GM23338 (cell line): ENCODE measurements around the gene LYSMD1. TPM values are rescaled to one million over a fixed set of nuclear protein-coding genes. Genes with fewer than 3 reads are reported as not detected.

Experiments
- ATAC-seq: fragments of 200-7000 bp; cut with Tn5 transposase; 3 replicates; pipeline ENCODE4 v1.9.1; 2020
- DNase-seq: peaks from one replicate; pipeline ENCODE4 v3.0.0-alpha.2; 2015; ENCODE audit warnings: low spot score
- H2AFZ ChIP-seq: fragments of 200-600 bp; sonication (generic); 2 replicates; pipeline ENCODE4 v1.8.0; 2016; ENCODE audit warnings: antibody characterized with exemption, mild to moderate bottlenecking, moderate library complexity
- H3F3A ChIP-seq: fragments of 200-600 bp; sonication (generic); replicated peaks from 2 replicates; pipeline ENCODE4 v1.8.0; 2017; ENCODE audit warnings: antibody characterized with exemption, mixed run types, low read depth
- H3K27ac ChIP-seq: fragments of 200-600 bp; sonication (generic); 2 replicates; pipeline ENCODE4 v1.6.1; 2016; ENCODE audit warnings: low read depth
- H3K27me3 ChIP-seq: fragments of 200-600 bp; sonication (generic); 2 replicates; pipeline ENCODE4 v1.8.0; 2016; ENCODE audit warnings: mild to moderate bottlenecking, mixed run types, moderate library complexity; ENCODE audit not compliant: insufficient read depth
- H3K36me3 ChIP-seq: fragments of 200-600 bp; sonication (generic); 2 replicates; pipeline ENCODE4 v1.8.0; 2016; ENCODE audit warnings: mild to moderate bottlenecking; ENCODE audit not compliant: insufficient read depth
- H3K4me1 ChIP-seq: fragments of 200-600 bp; sonication (generic); 2 replicates; pipeline ENCODE4 v1.8.0; 2016; ENCODE audit warnings: mild to moderate bottlenecking, moderate library complexity; ENCODE audit not compliant: insufficient read depth
- H3K4me2 ChIP-seq: fragments of 200-600 bp; sonication (generic); 2 replicates; pipeline ENCODE4 v1.7.1; 2017; ENCODE audit warnings: mixed run types
- H3K4me3 ChIP-seq: fragments of 200-600 bp; sonication (generic); 2 replicates; pipeline ENCODE4 v1.6.1; 2016; ENCODE audit warnings: mixed run types
- H3K79me2 ChIP-seq: fragments of 200-600 bp; sonication (generic); replicated peaks from 2 replicates; pipeline ENCODE4 v1.8.0; 2017; ENCODE audit warnings: mild to moderate bottlenecking; ENCODE audit not compliant: insufficient read depth
- H3K9me2 ChIP-seq: fragments of 200-600 bp; sonication (generic); 2 replicates; pipeline ENCODE4 v1.8.0; 2017; ENCODE audit not compliant: insufficient read depth
- H4K20me1 ChIP-seq: fragments of 200-600 bp; sonication (generic); replicated peaks from 2 replicates; pipeline ENCODE4 v1.8.0; 2017; ENCODE audit warnings: mild to moderate bottlenecking; ENCODE audit not compliant: insufficient read depth
- H3K27ac Mint-ChIP-seq: 2 replicates; pipeline ENCODE4 v1.8.0; 2020; ENCODE audit warnings: inconsistent platforms, mild to moderate bottlenecking, moderate library complexity, mixed read lengths
- H3K27me3 Mint-ChIP-seq: 3 replicates; pipeline ENCODE4 v1.8.0; 2022; ENCODE audit warnings: low read depth, mild to moderate bottlenecking, moderate library complexity, mixed read lengths, inconsistent platforms; ENCODE audit not compliant: insufficient read depth, poor library complexity
- H3K36me3 Mint-ChIP-seq: 3 replicates; pipeline ENCODE4 v1.8.0; 2021; ENCODE audit warnings: low read depth, mild to moderate bottlenecking, inconsistent platforms, moderate library complexity, mixed read lengths
- H3K4me1 Mint-ChIP-seq: 3 replicates; pipeline ENCODE4 v1.8.0; 2020; ENCODE audit warnings: mild to moderate bottlenecking, inconsistent platforms, mixed read lengths
- H3K4me3 Mint-ChIP-seq: 3 replicates; pipeline ENCODE4 v1.8.0; 2021; ENCODE audit warnings: moderate library complexity, mild to moderate bottlenecking, inconsistent platforms, mixed read lengths
- H3K9me3 Mint-ChIP-seq: 3 replicates; pipeline ENCODE4 v1.8.0; 2020; ENCODE audit warnings: moderate library complexity, mild to moderate bottlenecking, inconsistent platforms, mixed read lengths
- CREB1 ChIP-seq: fragments of 250-450 bp; sonication (Bioruptor Pico); IDR thresholded peaks from 2 replicates; pipeline ENCODE4 v1.5.0; 2020; ENCODE audit warnings: low read depth, mild to moderate bottlenecking, moderate library complexity
- EZH2phosphoT487 ChIP-seq: fragments of 200-600 bp; sonication (generic); IDR thresholded peaks from one replicate; pipeline ENCODE4 v1.8.1; 2018; ENCODE audit warnings: antibody characterized with exemption; ENCODE audit not compliant: unreplicated experiment
- JUNB ChIP-seq: IDR thresholded peaks from one replicate; pipeline ENCODE4 v1.6.1; 2016; ENCODE audit warnings: antibody characterized with exemption; ENCODE audit not compliant: unreplicated experiment
- POLR2AphosphoS5 ChIP-seq: IDR thresholded peaks from 2 replicates; pipeline ENCODE4 v1.6.1; 2016; ENCODE audit warnings: antibody characterized with exemption, low read depth
- STAT1 ChIP-seq: IDR thresholded peaks from one replicate; pipeline ENCODE4 v1.6.1; 2016; ENCODE audit warnings: antibody characterized with exemption; ENCODE audit not compliant: unreplicated experiment
- ZNF331 ChIP-seq: fragments of 250-450 bp; sonication (Bioruptor Pico); IDR thresholded peaks from 2 replicates; pipeline ENCODE4 v1.5.0; 2020; ENCODE audit warnings: low read depth, mild to moderate bottlenecking, moderate library complexity
- polyA plus RNA-seq: library from polyadenylated mRNA; unstranded; fragments of >200 nt; fragmentation: Nextera tagmentation; extraction: Ambion mirVana; gene quantifications from 2 replicates; pipeline ENCODE4 v1.2.1, GENCODE V29; 2016
- total RNA-seq: library from RNA; depleted of rRNA; stranded (reverse); fragments of >200 nt; shearing (Covaris generic); gene quantifications from 2 replicates; pipeline ENCODE4 v1.2.3, GENCODE V29; 2014
- TF ChIP-seq, protein P1 (sequence below): IDR thresholded peaks from one replicate; pipeline ENCODE4 v1.6.1; 2018; ENCODE audit warnings: antibody characterized with exemption; ENCODE audit not compliant: unreplicated experiment
- TF ChIP-seq, protein P2 (sequence below): fragments of 250-450 bp; sonication (Bioruptor Pico); IDR thresholded peaks from 2 replicates; pipeline ENCODE4 v1.5.0; 2020; ENCODE audit warnings: mild to moderate bottlenecking, moderate library complexity
- TF ChIP-seq, protein P3 (sequence below): IDR thresholded peaks from 2 replicates; pipeline ENCODE4 v1.6.1; 2016; ENCODE audit warnings: antibody characterized with exemption
- TF ChIP-seq, protein P4 (sequence below), 2 experiments: fragments of 200-600 bp in 1 of 2; sonication (generic) in 1 of 2; conservative IDR thresholded peaks; 2 replicates each; pipeline versions ENCODE4 v1.5.1 to v1.6.1; 2016 to 2017; ENCODE audit warnings: antibody characterized with exemption in 2 of 2, low read depth in 2 of 2, mild to moderate bottlenecking in 2 of 2, moderate library complexity in 1 of 2

LYSMD1 gene
- total and polyA plus RNA-seq, 2 experiments from 2014 or later: 3.6 to 6.4 TPM

DNA sequence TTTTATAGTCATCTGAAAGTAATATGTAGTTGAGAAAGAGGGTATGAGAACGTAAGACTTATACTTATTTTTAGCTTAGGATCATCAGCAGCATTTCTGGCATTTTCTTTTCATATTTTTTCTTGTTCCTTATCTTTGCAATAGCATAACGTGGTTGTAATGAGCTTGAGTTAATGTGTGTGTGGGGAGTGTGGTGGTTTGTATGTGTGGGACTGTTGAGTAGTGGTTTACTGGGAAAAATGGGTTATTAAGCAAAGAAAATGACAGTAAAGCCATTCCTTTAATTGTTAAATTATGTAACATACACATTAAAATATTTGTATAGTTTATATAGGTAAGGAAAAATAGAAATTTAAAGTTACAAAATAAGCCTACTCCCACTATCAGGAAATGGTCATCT, 47.9 kb upstream of the LYSMD1 start:
- ATAC-seq (no peak), DNase-seq (no peak)
- Mint-ChIP-seq H3K27me3 (no peaks in the 10 kb centered on the region), H3K9me3 (no peaks in the 10 kb centered on the region), H3K36me3 (peaks cover 35% of the 10 kb centered on the region), H3K27ac (no peak overlapping the region), H3K4me1 (no peaks in the 10 kb centered on the region; the same call in 2 of the 3 replicates), H3K4me3 (no peak overlapping the region)
- no peak overlapping the region for H3K4me2 ChIP-seq
- no peak overlapping the region for H3K27ac ChIP-seq
- H3K9me2 ChIP-seq: no peaks in the 10 kb centered on the region
- H3K79me2 ChIP-seq: peaks cover 100% of the 10 kb centered on the region
- H3K36me3 ChIP-seq: peaks cover 11% of the 10 kb centered on the region; the same call in 1 of the 2 replicates
- no peak overlapping the region for H3K4me3 ChIP-seq
- H4K20me1 ChIP-seq: peaks cover 51% of the 10 kb centered on the region
- no peak overlapping the region for H2AFZ ChIP-seq
- H3F3A ChIP-seq: 0 out of 2 replicates have a peak, but pooled peaks cover 4% of the 10 kb centered on the region
- no peaks in the 10 kb centered on the region for H3K4me1 ChIP-seq
- no peaks in the 10 kb centered on the region for H3K27me3 ChIP-seq
- no peak for TF ChIP-seq JUNB
- no peak for TF ChIP-seq POLR2AphosphoS5
- TF ChIP-seq, protein P1, sequence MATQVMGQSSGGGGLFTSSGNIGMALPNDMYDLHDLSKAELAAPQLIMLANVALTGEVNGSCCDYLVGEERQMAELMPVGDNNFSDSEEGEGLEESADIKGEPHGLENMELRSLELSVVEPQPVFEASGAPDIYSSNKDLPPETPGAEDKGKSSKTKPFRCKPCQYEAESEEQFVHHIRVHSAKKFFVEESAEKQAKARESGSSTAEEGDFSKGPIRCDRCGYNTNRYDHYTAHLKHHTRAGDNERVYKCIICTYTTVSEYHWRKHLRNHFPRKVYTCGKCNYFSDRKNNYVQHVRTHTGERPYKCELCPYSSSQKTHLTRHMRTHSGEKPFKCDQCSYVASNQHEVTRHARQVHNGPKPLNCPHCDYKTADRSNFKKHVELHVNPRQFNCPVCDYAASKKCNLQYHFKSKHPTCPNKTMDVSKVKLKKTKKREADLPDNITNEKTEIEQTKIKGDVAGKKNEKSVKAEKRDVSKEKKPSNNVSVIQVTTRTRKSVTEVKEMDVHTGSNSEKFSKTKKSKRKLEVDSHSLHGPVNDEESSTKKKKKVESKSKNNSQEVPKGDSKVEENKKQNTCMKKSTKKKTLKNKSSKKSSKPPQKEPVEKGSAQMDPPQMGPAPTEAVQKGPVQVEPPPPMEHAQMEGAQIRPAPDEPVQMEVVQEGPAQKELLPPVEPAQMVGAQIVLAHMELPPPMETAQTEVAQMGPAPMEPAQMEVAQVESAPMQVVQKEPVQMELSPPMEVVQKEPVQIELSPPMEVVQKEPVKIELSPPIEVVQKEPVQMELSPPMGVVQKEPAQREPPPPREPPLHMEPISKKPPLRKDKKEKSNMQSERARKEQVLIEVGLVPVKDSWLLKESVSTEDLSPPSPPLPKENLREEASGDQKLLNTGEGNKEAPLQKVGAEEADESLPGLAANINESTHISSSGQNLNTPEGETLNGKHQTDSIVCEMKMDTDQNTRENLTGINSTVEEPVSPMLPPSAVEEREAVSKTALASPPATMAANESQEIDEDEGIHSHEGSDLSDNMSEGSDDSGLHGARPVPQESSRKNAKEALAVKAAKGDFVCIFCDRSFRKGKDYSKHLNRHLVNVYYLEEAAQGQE: no peak
- TF ChIP-seq, protein P2, sequence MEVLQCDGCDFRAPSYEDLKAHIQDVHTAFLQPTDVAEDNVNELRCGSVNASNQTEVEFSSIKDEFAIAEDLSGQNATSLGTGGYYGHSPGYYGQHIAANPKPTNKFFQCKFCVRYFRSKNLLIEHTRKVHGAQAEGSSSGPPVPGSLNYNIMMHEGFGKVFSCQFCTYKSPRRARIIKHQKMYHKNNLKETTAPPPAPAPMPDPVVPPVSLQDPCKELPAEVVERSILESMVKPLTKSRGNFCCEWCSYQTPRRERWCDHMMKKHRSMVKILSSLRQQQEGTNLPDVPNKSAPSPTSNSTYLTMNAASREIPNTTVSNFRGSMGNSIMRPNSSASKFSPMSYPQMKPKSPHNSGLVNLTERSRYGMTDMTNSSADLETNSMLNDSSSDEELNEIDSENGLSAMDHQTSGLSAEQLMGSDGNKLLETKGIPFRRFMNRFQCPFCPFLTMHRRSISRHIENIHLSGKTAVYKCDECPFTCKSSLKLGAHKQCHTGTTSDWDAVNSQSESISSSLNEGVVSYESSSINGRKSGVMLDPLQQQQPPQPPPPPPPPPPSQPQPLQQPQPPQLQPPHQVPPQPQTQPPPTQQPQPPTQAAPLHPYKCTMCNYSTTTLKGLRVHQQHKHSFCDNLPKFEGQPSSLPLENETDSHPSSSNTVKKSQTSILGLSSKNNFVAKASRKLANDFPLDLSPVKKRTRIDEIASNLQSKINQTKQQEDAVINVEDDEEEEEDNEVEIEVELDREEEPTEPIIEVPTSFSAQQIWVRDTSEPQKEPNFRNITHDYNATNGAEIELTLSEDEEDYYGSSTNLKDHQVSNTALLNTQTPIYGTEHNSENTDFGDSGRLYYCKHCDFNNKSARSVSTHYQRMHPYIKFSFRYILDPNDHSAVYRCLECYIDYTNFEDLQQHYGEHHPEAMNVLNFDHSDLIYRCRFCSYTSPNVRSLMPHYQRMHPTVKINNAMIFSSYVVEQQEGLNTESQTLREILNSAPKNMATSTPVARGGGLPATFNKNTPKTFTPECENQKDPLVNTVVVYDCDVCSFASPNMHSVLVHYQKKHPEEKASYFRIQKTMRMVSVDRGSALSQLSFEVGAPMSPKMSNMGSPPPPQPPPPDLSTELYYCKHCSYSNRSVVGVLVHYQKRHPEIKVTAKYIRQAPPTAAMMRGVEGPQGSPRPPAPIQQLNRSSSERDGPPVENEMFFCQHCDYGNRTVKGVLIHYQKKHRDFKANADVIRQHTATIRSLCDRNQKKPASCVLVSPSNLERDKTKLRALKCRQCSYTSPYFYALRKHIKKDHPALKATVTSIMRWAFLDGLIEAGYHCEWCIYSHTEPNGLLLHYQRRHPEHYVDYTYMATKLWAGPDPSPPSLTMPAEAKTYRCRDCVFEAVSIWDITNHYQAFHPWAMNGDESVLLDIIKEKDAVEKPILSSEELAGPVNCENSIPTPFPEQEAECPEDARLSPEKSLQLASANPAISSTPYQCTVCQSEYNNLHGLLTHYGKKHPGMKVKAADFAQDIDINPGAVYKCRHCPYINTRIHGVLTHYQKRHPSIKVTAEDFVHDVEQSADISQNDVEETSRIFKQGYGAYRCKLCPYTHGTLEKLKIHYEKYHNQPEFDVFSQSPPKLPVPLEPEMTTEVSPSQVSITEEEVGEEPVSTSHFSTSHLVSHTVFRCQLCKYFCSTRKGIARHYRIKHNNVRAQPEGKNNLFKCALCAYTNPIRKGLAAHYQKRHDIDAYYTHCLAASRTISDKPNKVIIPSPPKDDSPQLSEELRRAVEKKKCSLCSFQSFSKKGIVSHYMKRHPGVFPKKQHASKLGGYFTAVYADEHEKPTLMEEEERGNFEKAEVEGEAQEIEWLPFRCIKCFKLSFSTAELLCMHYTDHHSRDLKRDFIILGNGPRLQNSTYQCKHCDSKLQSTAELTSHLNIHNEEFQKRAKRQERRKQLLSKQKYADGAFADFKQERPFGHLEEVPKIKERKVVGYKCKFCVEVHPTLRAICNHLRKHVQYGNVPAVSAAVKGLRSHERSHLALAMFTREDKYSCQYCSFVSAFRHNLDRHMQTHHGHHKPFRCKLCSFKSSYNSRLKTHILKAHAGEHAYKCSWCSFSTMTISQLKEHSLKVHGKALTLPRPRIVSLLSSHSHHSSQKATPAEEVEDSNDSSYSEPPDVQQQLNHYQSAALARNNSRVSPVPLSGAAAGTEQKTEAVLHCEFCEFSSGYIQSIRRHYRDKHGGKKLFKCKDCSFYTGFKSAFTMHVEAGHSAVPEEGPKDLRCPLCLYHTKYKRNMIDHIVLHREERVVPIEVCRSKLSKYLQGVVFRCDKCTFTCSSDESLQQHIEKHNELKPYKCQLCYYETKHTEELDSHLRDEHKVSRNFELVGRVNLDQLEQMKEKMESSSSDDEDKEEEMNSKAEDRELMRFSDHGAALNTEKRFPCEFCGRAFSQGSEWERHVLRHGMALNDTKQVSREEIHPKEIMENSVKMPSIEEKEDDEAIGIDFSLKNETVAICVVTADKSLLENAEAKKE (CRISPR knock-in tag): no peak
- TF ChIP-seq ZNF331 (CRISPR knock-in tag): no peak
- no peak for TF ChIP-seq EZH2phosphoT487
- TF ChIP-seq, protein P3, sequence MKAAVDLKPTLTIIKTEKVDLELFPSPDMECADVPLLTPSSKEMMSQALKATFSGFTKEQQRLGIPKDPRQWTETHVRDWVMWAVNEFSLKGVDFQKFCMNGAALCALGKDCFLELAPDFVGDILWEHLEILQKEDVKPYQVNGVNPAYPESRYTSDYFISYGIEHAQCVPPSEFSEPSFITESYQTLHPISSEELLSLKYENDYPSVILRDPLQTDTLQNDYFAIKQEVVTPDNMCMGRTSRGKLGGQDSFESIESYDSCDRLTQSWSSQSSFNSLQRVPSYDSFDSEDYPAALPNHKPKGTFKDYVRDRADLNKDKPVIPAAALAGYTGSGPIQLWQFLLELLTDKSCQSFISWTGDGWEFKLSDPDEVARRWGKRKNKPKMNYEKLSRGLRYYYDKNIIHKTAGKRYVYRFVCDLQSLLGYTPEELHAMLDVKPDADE: no peak
- TF ChIP-seq STAT1: no peak
- no peak for TF ChIP-seq CREB1 (CRISPR knock-in tag)
- TF ChIP-seq, protein P4, sequence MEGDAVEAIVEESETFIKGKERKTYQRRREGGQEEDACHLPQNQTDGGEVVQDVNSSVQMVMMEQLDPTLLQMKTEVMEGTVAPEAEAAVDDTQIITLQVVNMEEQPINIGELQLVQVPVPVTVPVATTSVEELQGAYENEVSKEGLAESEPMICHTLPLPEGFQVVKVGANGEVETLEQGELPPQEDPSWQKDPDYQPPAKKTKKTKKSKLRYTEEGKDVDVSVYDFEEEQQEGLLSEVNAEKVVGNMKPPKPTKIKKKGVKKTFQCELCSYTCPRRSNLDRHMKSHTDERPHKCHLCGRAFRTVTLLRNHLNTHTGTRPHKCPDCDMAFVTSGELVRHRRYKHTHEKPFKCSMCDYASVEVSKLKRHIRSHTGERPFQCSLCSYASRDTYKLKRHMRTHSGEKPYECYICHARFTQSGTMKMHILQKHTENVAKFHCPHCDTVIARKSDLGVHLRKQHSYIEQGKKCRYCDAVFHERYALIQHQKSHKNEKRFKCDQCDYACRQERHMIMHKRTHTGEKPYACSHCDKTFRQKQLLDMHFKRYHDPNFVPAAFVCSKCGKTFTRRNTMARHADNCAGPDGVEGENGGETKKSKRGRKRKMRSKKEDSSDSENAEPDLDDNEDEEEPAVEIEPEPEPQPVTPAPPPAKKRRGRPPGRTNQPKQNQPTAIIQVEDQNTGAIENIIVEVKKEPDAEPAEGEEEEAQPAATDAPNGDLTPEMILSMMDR (conservative IDR thresholded peaks at IDR 0.05; ENCODE audit: low read depth in 2 of 2): no peak
